ENCODE results near the gene WNK2. TPM values are rescaled to one million over a fixed set of nuclear protein-coding genes. Genes with fewer than 3 reads are reported as not detected.

WNK2 gene
- polyA plus RNA-seq, 4 donors, result 14.6 to 34.7 (median 27.1) TPM

- DNase-seq (ENCODE audit: low read depth in 4 of 4, low spot score in 2 of 4), result peak; percentile 64 to 78 (median 70)
These were observed 24.1 kb upstream of the WNK2 start for GRCh38 chr9:93159601-93160471.

GRCh38 chr9:93161786-93162562 lies 22.0 kb upstream of the WNK2 start:
- DNase-seq (ENCODE audit: low read depth in 4 of 4, low spot score in 2 of 4), result no peak

DNA sequence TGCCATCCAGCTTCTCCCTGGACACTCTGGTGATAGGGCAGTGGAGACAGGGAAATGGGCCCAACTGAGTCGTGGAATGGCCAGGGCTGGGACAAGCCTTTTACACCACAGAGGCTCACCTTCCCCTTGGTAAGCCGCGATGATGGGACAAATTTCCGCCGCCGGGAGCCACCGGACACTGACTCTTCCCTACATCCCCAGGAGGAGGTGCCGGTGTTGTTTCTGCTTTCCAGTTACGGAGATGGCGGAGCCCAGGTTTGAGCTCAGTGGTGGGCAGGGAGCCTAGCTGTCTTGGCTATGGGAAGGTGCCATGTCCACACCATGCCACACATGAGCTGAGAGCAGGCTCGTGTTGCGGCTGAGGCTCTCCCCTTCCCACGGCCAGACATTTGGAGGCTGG lies 19.9 kb upstream of the WNK2 start:
- DNase-seq (ENCODE audit: low read depth in 4 of 4, low spot score in 2 of 4), result no peak

GRCh38 chr9:93166699-93167098 lies 17.2 kb upstream of the WNK2 start:
- DNase-seq (ENCODE audit: low read depth in 4 of 4, low spot score in 2 of 4), result no peak

- no peak for DNase-seq (ENCODE audit: low read depth in 4 of 4, low spot score in 2 of 4)
These were observed 16.8 kb upstream of the WNK2 start for GRCh38 chr9:93167185-93167584.

- DNase-seq (ENCODE audit: low read depth in 4 of 4, low spot score in 2 of 4), result no peak
These were observed 16.1 kb upstream of the WNK2 start for GRCh38 chr9:93167838-93168237.

DNA sequence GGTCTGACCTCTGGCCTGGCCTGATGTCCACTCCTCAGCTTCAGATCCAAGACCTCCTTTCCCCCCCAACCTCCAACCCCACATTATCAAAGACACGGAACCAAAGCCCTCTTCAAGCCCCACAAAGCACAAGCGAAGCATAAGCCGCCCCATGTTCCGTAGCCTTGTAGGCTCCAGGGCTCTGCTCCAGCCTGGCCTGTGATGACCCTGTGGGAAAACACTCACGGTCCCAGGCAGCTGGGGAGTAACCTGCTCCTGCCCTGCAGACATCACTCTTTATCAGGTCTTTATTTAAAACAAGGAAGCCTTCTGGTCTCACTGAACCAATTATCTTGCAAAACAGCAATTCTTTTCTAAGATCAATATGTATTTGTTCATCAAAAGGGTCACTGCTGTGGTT lies 15.4 kb upstream of the WNK2 start:
- DNase-seq (ENCODE audit: low read depth in 4 of 4, low spot score in 2 of 4), result no peak

GRCh38 chr9:93169444-93169843 lies 14.5 kb upstream of the WNK2 start:
- no peak for DNase-seq (ENCODE audit: low read depth in 4 of 4, low spot score in 2 of 4)

DNA sequence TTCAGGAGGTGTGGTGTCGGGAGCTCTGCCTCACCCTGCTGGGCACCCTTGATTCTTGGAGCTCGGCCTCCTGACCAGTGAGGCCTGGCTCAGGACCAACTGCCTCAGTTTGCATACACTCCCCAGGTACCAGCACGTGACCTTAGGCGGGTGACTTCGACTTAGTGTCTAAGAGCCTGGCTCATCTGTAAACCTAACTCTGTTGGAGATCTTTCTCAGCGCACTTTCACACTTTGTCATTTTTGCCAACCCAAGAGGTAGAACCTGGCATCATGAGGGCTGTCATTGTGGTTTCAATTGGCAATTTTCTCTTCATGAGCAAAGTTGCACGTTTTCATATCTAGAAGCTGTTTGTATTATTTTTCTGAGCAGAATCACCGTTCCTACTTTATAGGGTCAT lies 13.4 kb upstream of the WNK2 start:
- no peak for DNase-seq (ENCODE audit: low read depth in 4 of 4, low spot score in 2 of 4)

GRCh38 chr9:93171261-93171990 lies 12.5 kb upstream of the WNK2 start:
- DNase-seq (ENCODE audit: low read depth in 4 of 4, low spot score in 2 of 4), result no peak

GRCh38 chr9:93172666-93173364 lies 11.1 kb upstream of the WNK2 start:
- no peak for DNase-seq (ENCODE audit: low read depth in 4 of 4, low spot score in 2 of 4)

DNA sequence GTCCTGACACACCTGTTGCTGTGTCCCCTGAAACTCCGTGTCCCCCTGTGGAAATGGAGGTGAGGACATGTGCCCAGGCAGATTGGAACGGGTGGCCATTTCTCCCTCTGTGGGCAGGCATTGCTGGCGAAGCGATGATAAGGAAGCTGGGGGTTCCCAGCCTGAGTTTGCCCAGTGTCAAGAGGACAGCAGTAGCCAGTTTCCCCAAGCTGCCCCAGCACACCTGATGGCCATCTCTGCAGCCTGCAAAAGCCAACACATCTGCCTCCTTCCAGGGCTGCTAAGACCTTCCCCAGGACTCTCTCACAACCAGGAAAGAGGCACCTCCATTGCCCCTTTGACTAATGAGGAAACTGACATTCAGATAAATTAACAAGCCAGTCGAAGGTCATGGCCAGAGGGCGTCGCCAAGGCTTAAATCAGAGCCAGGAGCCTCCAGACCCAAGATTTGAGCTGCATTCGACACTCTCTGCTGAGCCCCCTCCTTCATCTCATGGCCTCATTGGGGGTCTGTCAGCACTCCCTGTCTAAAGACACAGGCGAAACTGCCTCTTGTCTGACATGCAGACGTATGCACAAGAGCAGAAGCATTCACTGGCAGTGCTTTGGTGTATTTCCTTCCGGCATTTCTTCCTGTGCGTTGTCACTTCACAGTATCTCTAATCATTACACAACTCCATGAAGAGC lies 10.4 kb upstream of the WNK2 start:
- no peak for DNase-seq (ENCODE audit: low read depth in 4 of 4, low spot score in 2 of 4)

DNA sequence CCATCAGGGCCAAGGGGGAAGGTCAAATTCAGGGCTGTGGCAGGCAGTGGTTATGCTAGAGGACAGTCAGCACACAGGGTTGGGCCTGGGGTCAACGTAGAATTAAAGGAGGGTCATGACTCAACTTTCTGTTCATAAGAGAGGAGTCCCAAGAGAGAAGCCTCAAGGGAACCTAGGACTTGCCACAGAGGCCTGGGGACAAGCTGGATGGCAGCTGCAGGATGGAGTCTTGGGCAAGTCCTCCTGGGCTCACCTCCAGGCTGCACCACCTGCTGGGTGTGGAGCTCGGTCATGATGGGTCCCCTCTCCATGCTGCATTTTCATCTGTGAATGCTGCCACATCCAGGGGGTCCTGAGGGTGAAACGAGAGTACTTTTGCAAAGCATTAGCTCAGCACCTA lies 9.0 kb upstream of the WNK2 start:
- DNase-seq (ENCODE audit: low read depth in 4 of 4, low spot score in 2 of 4), result no peak

DNA sequence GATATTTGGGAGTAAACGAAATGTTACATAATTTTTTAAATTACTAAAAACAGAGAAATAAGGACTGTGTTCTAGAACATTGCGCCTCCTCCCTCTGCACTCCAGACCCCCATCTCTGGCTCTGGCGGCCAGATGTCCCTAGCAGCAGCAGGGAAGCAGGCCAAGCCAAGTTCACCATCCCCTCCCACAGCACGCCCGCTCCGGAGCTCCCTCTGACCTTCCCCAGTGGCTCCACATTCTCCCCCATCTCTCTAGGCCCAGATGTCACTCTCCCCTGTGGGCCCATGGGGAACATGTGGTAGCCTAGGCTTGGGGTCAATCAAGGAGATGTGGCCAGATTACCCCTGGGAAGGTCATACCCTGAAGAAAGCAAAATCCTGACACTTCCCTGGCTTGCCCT lies 6.3 kb upstream of the WNK2 start:
- no peak for DNase-seq (ENCODE audit: low read depth in 4 of 4, low spot score in 2 of 4)

DNA sequence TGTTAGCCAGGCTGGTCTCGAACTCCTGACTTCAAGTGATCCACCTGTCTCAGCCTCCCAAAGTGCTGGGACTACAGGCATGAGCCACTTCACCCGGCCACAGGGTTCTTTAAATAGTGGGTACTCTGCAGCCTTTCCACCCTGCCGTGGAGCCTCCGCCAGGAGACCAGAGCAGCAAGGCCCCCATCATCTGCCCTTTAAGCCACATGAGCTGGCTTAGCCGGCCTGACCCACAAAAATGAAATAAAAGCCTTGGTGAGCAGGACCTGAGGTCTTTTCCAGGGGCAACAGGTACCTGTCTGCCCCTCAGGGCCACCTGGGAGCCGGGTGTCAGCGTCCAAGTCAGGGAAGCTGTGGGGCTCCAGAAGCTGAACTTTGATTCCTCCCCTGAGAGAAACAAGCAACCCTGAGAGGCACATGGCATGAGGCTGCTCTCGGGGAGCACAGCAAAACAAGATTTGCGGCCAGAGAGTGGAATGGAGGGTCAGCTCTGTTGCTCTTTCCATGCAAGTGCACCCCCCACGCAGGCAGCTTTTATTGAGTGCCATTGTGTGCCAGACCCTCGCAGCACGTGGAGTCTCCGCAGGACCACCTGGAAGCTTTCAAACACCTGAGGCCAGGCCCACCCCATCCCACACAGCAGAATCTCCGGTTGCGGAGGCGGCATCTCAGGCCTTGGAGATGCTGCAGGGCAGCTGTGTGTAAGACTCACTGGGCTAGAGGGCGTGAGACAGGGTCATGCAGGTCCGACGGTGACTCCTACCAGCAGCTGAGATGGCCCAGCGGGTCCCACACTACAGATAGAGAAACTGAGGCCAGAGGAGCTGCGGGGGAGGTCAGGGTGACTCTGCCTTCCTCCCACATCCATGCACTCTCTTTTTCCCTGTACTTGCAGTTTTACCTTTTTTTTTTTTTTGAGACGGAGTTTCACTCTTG lies 4.8 kb upstream of the WNK2 start:
- DNase-seq (ENCODE audit: low read depth in 4 of 4, low spot score in 2 of 4), result no peak

GRCh38 chr9:93180938-93181337 lies 3.0 kb upstream of the WNK2 start:
- DNase-seq (ENCODE audit: low read depth in 4 of 4, low spot score in 2 of 4), result no peak

DNA sequence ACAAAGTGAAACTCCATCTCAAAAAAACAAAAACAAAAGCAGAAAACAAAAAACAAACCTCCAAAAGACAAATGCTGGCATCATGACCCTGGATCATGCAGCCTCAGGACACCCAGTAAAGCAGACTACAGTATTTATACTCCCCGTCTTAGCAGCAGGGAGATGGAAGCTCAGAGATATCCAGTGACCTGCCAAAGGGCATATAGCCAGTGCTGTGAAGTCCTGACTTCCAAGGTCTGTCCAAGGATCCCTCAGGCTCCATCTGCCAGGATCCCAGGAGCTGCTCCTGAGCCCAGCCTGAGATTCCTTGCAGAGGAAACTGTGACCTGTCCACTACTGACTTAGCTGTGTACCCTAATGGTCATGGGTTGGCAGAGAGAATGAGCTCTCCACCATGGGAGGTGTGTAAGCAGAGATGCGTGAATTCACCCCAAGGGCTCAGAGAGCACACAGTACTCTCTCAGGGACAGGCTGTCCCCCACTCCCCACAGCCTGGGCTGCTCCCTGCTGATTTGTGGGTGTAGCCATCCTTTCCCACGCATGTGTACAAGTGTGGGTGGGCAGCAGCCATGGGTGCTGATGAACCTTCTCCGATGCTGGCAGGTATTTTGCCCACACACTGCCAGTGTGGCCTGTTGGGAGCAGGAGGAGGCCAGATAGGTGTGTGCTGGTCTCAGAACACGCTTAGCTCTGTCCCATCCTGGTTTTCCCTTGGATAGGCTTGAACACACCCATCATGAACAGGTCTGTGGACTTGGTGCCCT lies 2.1 kb upstream of the WNK2 start:
- DNase-seq (ENCODE audit: low read depth in 4 of 4, low spot score in 2 of 4), result no peak

GRCh38 chr9:93182572-93182971 lies 1.4 kb upstream of the WNK2 start:
- no peak for DNase-seq (ENCODE audit: low read depth in 4 of 4, low spot score in 2 of 4)
